GM18507 (cell line): Measurements from ENCODE around the gene TULP1.

Experiments used
- DNase-seq: peaks from one replicate; pipeline ENCODE4 v3.0.0; 2011; ENCODE audit warnings: low read depth; ENCODE audit not compliant: insufficient read length; ENCODE audit errors: extremely low spot score
- FAIRE-seq: peaks from 2 replicates; lab custom pipeline; 2011; peaks lifted over from hg19 to GRCh38; lab: Jason Lieb, UNC

TULP1 gene

DNA sequence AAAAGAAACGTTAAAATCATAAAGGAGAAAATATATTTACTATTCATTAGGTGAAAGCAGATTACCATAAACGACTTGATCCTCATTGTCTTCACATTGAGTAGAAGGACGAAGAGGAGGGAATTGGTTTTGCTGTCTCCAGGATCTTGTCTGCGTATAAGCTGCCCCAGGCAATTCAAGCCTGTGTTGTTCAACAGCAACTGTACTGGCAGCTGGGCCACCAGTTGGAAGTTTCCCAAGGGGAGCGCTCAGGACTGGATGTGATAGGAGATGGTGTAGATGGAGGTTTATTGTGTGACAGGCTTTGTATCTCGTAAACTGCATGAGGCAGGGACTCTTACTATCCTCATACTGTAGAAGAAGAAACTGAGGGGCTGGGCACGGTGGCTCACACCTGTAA is 64.5 kb downstream of the TULP1 start:
- no peak for DNase-seq
- FAIRE-seq, result no peak
